ENCODE measurements around the gene BARX2.

GRCh38 chr11:129328756-129329155 is 46.9 kb upstream of the BARX2 start:
- TF ChIP-seq CTCF (IDR thresholded peaks at IDR 0.05) (no peak), POLR2A (IDR thresholded peaks at IDR 0.05) (no peak)

All from stomach (tissue), 4 donors.